Astrocyte of the spinal cord (primary cell): ENCODE data around the gene SORCS2.

Experiments
- DNase-seq: peaks from one replicate; pipeline ENCODE4 v3.0.0; 2011; ENCODE audit warnings: low read depth, low spot score
- H3K4me3 ChIP-seq: 2 replicates; pipeline ENCODE4 v1.5.1; 2011; ENCODE audit warnings: low read depth, mild to moderate bottlenecking, low read length, moderate library complexity
- in situ Hi-C: cut with HindIII; loops from 2 replicates; pipeline ENCODE4 v1.10.0; 2017; ENCODE audit warnings: low sequenced_read_pairs
- TF ChIP-seq, protein P1 (sequence below): IDR thresholded peaks from 2 replicates; pipeline ENCODE4 v1.5.1; 2012; ENCODE audit warnings: low read depth, mild to moderate bottlenecking, low read length, inconsistent platforms

The SORCS2 gene

DNA sequence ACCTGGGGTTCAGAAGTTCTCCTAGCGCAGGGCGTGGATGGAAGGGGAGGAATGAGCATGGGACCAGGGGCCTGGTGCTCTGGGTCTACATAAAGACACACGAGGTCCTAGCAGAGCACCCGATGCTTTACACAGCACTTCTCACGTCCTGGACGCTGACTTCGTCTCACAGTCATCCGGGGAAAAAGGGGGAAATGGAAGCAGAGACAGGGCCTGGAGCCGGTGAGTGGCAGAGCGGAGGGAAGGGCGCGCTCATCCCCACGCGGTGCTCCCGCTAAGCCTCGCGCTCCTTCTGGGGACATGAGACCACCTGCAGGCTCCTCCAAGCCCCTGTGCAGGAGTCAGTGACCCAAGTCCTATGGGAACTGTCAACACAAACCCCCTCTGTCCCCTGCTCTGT lies 589.7 kb downstream of the SORCS2 start:
- TF ChIP-seq, protein P1, sequence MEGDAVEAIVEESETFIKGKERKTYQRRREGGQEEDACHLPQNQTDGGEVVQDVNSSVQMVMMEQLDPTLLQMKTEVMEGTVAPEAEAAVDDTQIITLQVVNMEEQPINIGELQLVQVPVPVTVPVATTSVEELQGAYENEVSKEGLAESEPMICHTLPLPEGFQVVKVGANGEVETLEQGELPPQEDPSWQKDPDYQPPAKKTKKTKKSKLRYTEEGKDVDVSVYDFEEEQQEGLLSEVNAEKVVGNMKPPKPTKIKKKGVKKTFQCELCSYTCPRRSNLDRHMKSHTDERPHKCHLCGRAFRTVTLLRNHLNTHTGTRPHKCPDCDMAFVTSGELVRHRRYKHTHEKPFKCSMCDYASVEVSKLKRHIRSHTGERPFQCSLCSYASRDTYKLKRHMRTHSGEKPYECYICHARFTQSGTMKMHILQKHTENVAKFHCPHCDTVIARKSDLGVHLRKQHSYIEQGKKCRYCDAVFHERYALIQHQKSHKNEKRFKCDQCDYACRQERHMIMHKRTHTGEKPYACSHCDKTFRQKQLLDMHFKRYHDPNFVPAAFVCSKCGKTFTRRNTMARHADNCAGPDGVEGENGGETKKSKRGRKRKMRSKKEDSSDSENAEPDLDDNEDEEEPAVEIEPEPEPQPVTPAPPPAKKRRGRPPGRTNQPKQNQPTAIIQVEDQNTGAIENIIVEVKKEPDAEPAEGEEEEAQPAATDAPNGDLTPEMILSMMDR: no peak
- in situ Hi-C loops: no loop called here
- H3K4me3 ChIP-seq: no peak overlapping the region

DNA sequence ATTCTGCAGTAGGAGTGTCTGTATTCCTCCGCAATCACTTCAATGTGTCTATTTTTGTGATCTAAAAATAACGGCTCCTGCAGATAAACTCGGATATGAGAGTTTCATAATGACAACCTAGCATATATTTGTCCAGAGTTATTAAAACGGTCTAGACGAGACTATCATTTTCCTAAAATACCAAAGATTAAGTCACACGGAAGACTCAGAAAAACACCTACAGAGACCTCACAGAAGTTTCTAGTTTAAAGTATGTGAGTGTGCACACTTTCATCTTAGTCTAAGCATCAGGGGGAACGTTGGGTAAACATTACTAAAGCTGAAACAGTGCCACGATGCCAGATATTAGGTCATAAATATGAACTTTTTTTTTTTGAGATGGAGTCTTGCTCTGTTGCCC lies 590.4 kb downstream of the SORCS2 start:
- H3K4me3 ChIP-seq: no peak overlapping the region
- in situ Hi-C loops: no loop called here
- DNase-seq: no peak
- TF ChIP-seq, protein P1: no peak

More for the DNA sequence above, 589.7 kb downstream of the SORCS2 start:
- no peak for DNase-seq

DNA sequence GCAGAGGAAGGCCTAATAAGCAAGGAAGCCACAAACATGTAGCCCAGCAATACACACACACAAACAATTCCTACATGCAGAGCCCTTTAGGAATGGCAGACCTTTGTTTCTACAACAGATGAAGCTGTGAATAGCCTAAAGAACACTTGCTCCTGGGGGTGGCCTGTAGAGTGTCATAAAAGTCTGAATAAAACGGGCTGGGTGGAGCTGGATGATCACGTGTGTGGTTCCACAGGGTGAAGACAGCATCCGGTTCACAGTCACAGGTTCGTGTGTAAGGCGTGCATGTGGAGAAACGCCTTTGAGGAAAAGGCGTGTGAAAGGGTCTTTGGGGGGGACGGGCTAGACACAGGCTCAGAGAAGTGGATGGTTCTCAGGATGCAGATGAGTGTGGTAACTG lies 591.2 kb downstream of the SORCS2 start:
- in situ Hi-C loops: no loop called here
- TF ChIP-seq, protein P1: no peak
- no peak for DNase-seq
- no peak overlapping the region for H3K4me3 ChIP-seq

DNA sequence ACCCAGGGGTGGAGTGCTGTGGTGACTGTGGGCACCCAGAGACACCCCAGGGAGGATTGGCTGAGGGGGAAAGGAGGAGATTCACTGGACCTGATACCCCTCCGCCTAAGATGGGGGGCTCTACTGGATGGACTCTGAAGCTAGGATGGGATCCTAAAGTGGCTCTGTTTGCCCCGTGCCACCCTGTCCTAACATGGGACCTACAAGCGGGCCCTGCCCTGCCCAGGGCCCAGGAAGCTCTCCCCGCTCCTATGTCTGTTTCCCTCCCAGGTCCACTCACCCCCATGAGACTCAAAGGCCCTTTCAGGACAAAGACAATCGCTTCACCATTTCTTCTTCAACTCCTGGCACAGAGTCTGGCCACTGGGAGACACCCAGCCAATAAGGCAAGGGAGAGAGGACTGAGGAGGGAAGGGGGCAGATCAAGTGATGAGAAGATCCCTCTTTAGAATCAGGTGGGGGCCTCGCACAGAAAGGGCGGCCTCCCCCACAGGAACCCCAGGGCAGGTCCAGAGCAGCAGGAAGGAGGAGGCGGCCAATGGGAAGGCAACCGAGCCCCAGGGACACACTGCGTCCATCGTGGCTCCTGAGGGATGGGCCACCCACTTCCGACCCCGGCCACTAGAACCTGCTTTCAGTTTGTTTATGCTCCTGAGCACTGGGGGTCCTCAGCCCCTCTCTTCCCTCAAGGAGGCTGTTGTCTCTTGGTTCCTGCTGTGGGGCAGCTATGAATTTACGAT lies 592.0 kb downstream of the SORCS2 start:
- TF ChIP-seq, protein P1: no peak
- no peak for DNase-seq
- in situ Hi-C loops: no loop called here
- H3K4me3 ChIP-seq: no peak overlapping the region

DNA sequence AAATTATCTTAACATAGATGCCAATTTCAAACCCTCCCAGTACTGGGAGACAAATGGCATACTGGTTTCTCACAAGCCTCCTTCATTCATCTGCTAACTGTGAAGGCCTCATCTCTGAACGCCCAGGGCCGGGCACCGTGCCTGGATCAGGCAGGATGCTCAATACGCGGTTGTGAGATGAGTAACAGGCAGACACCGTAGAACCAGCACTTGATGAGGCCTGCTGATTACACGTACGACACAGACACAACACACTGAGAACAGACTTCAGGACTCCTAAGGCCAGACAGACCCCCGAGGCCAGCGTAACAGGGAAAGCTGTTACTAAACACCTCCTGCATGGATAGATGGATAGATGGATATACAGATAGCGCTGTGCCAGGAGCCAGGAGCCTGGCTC lies 592.7 kb downstream of the SORCS2 start:
- in situ Hi-C loops: no loop called here
- TF ChIP-seq, protein P1: no peak
- peak; percentile 78 for DNase-seq

DNA sequence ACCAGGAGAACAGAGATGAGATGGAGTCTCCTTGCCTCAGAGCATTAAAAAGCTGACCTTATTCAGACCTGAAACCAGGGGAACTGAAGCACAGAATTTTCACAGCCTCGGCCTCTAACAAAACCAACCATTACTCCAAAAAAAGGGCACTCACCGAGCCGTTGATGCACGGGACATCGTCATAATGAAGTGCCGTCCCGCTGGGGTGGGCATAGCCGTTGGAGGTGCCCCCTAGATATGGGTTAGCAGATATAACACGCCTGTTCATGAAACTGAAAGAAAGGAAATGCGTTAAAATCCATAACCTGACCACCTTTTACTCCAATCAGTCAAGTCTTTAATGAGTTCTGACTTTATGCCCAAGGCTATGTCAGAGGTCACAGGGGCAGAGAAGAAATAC lies 593.7 kb downstream of the SORCS2 start:
- H3K4me3 ChIP-seq: no peak overlapping the region
- DNase-seq: no peak
- TF ChIP-seq, protein P1: no peak
- in situ Hi-C loops: no loop called here

More for the DNA sequence above, 592.7 kb downstream of the SORCS2 start:
- H3K4me3 ChIP-seq: no peak overlapping the region
